ENCODE results near the gene CCDC192. TPM values are rescaled to one million over a fixed set of nuclear protein-coding genes. Genes with fewer than 3 reads are reported as not detected.
"Not testable (repeated sequence)": the region's sequence is repeated elsewhere in the genome, so short reads cannot be mapped to it uniquely, and the experiment has no call there.

Gene CCDC192, protein sequence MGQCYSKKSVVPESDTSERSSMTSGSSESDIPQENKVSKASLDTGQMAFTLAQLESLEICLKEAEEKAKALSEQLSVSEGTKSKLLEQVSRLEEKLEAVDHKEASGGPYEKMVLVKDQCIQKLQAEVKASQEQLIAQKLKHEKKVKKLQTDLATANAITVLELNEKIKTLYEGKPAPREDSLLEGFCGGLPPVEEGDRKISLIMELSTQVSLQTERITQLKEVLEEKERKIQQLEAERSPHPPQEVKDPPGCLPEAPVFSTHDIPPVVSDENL
- total RNA-seq (2014; rRNA removed; shearing (Covaris generic)), result not detected in 2 replicates

DNA sequence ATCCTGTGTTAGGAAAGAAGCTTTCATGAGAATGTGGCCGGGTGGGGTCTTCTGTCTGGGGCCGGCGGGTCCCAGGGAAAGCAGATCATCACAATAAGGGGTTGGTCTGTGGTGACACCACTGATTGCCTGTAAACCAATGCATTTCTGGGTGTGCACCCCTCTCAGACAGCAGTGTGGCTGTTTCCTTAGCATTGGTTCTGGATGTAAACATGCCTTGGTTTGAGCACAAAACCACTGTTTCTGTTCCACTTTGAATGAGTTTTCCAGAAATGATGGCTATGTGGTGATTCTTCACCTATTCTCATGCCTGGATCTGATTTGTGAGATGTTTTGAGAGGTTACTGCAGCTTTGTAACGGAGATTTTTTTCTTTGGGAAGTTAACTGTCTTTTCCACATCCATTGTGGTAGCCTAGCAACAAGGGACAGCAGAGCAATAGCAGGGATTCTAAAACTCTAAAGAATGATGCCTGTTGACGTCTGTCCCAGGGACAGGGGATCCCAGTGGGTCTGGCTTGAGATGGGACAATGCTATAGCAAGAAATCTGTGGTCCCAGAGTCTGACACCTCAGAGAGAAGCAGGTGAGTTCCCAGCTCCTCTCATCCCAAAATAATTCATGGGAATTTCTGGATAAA, at the start of gene CCDC192:
CCDC192 (plus strand) TSS at position 466 of the 636 bp plus-strand sequence; CDS start at position 521, 55 bp downstream.
- no peak for DNase-seq (ENCODE audit: low spot score)
- in situ Hi-C loops (cut with HindIII; ENCODE audit: low sequenced_read_pairs), result no loop called here

DNA sequence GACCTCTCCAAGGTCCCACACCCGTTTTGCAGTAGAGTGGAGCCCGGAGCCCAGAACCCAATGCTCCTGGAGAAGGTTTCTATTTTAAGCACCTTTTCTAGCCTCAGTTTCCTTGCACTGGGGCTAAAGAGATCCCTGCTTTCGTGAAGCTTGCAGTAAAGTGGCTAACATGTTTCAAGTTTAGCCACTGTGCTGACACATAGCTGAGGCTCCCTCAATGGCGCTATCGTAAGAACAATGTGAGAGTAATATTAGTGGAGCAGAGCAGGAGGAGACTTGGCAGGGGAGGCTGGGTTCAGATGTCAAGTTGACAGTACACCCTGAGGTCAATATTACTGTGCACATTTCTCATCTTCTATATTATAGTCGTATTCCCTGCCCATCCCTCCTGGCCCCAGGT, 46.4 kb upstream of the CCDC192 start:
- in situ Hi-C loops (cut with HindIII; ENCODE audit: low sequenced_read_pairs), result no loop called here
- DNase-seq (ENCODE audit: low spot score), result no peak

DNA sequence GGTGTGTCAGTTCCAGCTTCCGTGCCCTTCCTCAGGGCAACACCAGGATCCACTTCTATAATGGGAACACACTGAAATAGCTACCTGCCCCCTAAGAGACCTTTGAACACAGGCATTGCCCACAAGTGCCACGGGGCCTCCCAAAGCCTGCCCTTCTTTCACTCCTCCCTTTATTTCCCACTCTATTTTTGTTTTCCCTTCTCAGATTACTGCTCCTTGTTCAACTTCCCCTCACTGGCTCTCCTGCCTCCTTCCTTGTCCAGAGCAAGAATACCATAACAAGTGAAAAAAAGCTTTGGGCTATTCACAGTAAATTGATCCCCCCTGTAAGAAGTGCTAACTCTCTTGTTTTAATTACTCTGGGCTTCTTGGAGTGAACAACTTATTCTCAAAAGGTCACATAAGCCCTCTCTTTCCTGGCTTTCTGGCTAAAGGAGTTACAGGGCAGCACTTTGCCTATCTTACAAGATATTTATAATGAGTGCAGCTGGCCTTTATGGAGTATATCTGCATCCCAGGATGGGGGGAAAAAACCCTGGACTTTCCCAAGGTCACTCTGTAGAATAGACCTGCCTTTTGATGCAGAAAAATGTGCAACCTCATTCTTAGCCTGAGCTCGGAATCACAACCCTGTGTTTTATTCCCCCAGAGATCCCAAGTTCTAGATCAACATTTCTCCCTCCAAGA, 43.0 kb upstream of the CCDC192 start:
- no peak for DNase-seq (ENCODE audit: low spot score)
- in situ Hi-C loops (cut with HindIII; ENCODE audit: low sequenced_read_pairs), result no loop called here

DNA sequence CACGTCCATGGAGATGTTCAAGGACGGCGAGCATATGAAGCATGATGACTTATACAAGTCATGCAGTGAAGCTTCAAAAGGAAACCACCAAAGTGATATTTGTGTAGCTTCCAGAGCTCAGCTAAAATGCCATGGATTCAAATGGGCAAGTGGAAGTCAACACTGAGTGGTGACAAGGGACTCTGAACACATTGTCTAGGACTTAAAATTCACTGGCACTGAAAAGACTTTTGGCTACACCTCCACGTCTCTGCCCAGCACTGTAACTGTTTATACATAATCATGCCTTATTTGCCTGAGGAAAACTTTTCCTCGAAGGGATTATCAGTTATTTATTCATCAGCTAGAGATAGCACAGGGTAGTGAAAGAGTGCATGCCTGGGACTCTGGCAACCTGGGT, 39.1 kb upstream of the CCDC192 start:
- in situ Hi-C loops (cut with HindIII; ENCODE audit: low sequenced_read_pairs), result no loop called here
- no peak for DNase-seq (ENCODE audit: low spot score)

DNA sequence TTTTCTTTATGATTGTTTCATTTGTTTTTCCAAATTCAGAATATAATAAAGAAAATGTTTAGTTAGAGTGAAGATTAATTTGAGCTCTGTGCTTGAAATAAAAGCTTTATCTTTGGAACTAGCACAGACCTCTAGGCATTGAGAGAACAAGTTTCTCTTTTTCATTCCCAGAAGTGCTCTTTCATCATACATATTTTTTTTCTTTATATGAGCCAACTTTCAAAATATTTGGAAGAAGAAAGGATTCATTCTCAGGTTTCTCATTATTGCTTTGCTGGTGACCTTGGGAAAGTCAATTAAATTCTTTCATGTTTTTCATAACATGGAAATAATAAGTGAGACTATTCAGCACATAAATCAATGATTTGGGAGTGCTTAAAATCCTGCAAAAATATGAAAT, 37.5 kb upstream of the CCDC192 start:
- no peak for DNase-seq (ENCODE audit: low spot score)
- in situ Hi-C loops (cut with HindIII; ENCODE audit: low sequenced_read_pairs), result no loop called here

DNA sequence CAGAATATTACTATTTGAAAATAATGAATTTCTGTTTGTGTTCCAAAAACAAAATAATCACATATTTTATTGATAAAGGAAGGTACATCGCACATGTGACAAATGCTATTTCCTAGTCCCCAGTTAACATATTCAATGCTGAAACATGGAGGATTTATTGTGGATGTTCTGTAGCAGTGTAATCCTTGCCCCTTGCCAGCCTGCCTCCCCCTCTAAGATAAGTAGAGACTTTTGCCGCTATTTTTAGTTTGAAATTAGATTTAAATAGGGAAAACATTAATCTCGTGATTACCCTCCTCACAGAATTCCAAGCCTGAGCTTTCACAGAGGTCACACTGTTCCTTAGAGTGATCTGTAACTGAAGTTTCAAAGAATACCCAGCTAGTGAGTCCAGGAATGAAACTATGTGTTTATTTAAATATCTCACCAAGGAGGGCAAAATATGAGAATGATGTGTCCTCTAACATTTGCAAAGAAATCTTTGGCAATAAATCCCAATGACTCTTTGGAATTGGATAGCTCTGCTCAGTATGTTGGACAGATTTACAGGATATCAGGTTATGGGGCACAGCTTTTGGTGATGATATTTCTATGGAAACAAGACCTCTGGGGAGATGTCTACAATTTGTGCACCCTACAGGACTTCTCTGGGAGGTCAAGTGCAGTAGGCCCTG, 37.0 kb upstream of the CCDC192 start:
- no peak for DNase-seq (ENCODE audit: low spot score)
- in situ Hi-C loops (cut with HindIII; ENCODE audit: low sequenced_read_pairs), result no loop called here

DNA sequence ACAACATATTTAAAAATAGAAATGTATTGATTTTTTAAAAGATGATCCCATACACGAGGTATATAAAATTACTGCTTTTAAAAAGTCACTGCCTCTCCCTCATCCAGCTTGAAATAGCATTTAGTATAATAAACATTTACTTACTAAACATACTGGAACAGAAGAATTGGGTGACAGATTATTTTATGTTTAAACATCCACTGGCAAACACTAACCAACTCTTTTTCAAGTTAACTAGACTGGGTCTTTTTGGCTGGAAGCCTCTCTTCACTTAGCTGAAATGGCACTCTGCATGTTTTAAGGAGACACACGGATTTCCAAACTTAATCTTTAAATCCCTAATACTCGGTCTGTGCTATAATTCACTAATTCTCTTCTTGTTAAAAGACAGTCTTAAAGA, 35.3 kb upstream of the CCDC192 start:
- in situ Hi-C loops (cut with HindIII; ENCODE audit: low sequenced_read_pairs), result no loop called here
- DNase-seq (ENCODE audit: low spot score), result no peak

DNA sequence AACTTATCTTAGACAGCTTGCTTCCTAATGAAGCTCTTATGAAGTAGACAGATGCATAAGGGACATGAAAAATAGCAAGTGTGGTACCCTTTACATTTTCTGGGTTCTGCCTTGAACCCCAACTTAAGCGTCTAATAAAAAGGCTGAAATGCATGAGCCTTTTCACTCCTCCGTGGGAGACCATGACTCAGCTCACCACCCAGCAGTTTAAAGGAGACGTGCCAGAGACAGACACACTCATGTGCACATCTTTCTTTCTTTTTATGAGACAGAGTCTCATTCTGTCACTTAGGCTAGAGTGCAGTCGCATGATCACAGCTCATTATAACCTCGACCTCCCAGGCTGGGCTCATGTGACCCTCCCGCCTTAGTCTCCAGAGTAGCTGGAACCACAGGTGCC, 32.0 kb upstream of the CCDC192 start:
- no peak for DNase-seq (ENCODE audit: low spot score)
- in situ Hi-C loops (cut with HindIII; ENCODE audit: low sequenced_read_pairs), result no loop called here

DNA sequence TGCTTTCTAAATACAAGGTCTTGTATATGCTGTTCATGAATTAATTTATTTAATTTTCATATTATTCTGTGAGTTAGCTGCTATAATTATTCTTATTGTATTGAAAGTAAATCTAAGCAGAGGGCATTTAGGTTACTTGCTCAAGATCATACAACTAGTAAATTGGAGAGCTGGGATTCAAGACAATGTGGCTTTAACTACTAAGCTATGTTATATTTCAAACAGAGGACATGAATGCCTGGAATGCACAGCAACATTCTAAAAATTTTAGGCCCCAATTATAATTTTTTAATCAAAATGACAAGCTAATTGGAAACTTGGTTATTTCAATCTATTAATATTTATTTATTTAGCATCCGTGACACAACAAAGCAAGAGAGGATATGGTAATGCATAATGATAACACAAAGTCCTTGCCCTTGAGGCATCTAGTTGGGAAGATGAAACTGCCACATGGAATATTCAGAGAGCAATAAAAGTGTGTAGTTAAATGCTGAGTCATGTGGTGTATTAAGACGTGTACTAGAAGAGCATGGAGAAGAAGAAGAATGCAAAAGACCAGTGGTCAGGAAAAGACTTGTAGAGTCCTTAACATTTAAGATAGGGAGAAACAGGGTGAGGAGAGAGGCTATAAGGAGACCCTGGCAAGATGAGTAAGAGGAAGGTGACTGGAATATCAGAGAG, 29.9 kb upstream of the CCDC192 start:
- DNase-seq (ENCODE audit: low spot score), result no peak
- in situ Hi-C loops (cut with HindIII; ENCODE audit: low sequenced_read_pairs), result no loop called here

DNA sequence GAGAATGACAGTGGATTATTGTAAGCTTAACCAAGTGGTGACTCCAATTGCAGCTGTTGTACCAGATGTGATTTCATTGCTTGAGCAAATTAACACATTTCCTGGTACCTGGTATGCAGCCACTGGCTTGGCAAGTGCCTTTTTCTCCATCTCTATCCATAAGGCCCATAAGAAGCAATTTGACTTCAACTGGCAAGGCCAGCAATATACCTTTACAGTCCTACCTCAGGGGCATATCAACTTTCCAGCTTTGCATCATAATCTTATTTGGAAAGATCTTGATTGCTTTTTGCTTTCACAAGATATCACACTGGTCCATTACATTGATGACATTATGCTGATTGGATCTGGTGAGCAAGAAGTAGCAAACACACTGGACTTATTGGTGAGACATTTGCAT, 26.2 kb upstream of the CCDC192 start:
- in situ Hi-C loops (cut with HindIII; ENCODE audit: low sequenced_read_pairs); DNase-seq (ENCODE audit: low spot score): not testable (repeated sequence)

DNA sequence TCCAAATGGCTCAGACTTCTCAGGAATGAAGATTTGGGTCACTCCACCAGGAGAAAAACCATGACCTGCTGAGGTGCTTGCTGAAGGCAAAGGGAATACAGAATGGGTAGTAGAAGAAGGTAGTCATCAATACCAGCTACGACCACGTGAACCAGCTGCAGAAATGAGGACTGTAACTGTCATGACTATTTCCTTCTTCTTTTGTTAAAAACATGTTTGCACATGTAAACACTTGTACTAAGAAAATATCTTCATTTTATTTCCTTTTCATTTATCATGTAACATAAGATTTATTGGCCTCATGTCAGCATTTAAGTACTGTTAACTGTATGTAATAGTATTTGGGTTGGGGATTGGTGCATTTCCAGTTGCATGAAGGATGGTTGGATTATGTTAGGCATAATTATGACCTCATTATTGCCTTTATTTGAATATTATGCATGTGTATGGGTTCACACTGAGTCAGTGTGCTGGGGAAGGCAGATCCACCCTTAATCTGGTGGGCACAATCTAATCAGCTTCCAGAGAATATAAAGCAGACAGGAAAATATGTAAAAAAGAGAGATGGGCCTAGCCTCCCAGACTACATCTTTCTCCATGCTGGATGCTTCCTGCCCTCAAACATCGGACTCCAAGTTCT, 23.4 kb upstream of the CCDC192 start:
- in situ Hi-C loops (cut with HindIII; ENCODE audit: low sequenced_read_pairs); DNase-seq (ENCODE audit: low spot score): not testable (repeated sequence)

DNA sequence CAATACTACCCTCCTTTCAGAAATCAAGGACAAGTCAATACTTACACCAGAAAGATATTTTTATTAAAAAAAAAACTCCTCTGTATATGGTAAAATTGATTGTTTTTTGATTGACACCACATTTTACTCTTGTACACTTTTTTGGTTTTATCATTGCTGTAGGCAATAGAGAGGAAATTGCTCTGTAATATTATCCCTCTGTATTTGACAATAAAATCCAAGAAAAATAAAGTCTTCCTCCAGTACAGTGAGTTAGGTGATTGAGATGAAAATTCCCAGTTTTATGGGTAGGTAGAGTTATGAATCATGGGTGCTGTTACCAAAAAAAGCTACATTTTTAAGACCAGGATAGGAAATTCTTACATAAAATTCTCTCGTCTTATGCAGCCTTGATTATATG, 22.6 kb upstream of the CCDC192 start:
- in situ Hi-C loops (cut with HindIII; ENCODE audit: low sequenced_read_pairs), result no loop called here

DNA sequence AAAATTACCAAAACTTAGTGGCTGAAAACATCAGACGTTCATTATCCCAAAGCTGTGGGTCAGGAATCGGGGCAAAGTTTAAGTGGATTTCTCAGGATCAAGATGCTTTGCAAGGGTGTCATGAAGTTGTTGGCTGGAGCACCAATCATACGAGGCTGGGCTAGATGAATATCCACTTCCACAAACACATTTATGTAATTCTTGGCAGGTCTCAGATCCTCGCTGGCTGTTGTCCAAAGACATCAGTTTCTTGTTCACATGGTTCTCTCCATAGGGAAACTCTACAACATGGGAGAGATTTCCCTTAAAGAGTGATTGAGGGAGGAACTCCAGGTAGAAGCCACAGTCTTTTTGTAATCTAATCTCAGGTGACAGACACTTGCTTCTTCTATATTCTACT, 20.2 kb upstream of the CCDC192 start:
- no peak for DNase-seq (ENCODE audit: low spot score)
- in situ Hi-C loops (cut with HindIII; ENCODE audit: low sequenced_read_pairs), result no loop called here

More for the DNA sequence above, 22.6 kb upstream of the CCDC192 start:
- DNase-seq (ENCODE audit: low spot score), result no peak

DNA sequence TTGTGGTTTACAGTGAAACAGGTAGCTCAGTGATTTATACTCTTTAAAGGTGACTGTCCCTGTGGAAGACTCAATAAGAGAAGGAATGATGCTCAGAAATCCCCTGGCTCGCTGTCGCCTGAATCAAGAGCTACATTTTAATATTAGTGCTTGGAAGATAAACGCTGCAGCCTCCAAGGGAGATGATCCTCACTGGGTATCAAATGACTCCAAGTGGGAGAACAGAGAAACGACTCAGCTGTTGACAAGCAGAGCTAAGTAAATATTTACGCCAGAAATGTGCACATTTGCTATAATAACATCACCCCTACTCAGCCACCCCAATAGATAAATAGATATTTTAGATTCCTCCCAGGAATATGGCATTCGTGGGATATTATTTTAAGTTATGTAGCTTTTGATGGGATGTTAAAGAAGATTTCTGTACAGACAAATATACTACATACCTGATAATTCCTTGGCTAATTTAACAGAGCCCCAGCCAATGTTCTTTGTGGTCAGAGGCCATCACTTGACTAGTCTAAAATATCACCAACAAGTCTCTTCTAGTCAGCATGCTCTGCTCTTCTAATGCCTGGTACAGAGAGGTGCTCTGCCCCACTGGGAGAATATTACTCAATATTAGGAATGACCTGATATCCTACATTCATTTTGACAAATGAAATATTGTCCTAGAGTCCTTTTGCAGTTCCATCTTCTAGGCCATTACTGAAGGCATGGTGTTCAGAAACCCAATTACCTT, 18.3 kb upstream of the CCDC192 start:
- in situ Hi-C loops (cut with HindIII; ENCODE audit: low sequenced_read_pairs), result no loop called here
- no peak for DNase-seq (ENCODE audit: low spot score)

DNA sequence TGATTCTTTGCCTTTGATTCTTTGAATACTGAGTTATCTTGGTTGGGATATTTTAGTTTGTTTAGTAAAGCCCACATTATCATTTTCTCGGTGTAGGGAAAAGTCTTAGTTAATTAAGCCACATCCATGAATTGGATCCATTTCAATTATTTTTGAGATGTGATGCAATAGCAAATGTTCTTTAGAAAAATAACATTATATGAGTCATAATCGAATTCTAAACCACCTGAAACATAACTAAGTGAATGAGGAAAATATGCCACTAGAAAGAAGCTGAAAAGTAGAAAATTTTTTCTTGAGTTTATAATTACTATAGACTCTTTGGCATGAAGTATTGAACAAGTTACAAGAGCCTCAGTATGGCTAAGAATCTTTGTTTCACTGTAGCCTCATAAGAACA, 17.5 kb upstream of the CCDC192 start:
- in situ Hi-C loops (cut with HindIII; ENCODE audit: low sequenced_read_pairs), result no loop called here
- DNase-seq (ENCODE audit: low spot score), result no peak

DNA sequence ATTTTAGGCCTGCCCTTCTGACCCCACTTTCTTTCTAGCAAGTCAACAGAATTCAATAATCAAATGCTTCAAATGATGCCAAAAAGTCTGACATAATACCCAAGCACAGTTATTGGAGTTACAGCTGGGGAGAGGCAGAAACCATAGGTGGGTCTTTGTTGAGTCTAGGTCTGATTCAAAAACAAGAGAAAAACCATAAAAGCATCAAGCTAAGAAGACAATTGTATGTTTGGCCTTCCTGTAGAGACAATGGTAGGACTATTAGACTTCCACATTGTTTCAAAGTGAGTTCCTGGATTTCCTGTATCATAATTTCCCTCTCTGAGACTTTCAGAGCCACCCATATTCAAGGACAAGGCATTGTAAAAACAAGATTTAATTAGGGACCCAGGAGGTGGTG, 16.8 kb upstream of the CCDC192 start:
- no peak for DNase-seq (ENCODE audit: low spot score)
- in situ Hi-C loops (cut with HindIII; ENCODE audit: low sequenced_read_pairs), result no loop called here

DNA sequence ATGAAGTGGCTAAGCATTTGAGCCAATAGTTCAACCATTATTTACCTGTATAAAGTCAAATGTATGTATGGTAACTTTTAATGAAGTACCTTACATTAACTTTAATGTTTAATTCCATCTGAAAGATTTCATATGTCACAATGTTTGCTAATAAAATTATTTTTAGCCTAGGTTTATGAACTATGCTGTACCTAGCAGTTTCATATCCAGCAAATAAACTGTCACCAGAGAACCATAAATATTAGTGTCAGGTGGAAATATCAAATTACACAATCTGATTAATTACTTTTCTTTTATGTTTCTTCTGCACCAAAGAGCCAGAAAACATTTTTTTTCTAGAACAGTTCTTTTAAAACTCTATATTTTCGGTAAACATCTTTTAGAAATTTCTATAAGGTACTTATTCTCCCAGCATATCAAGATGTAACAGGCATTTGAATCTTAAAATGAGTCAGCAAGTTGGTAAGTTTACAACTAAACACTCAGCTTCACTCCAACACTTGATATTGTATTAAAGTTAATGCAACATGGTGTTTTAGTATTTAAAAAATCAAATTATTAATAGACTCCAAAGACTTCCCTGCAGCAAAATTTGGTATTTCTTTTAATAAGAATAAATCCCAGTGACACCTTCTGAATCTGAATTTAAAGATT, 8.5 kb upstream of the CCDC192 start:
- in situ Hi-C loops (cut with HindIII; ENCODE audit: low sequenced_read_pairs), result no loop called here
- no peak for DNase-seq (ENCODE audit: low spot score)

DNA sequence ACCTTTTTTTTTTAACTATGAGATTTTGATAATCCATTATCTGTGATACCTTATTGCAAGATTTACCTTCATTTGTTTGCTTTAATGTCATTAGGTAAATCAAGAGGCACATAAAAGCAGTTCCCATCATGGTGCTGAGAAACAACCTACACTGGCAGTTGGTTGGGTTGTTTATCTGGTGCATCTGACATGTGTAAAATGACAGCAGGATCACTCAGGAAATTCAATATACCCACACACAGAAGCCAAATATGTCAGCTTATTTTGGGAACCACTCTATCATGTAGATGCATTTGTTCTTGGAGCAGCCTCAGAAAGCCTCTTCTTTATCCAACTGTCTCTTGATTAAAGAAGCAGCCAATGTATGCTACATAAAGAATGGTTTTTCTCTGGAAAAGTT, 7.8 kb upstream of the CCDC192 start:
- in situ Hi-C loops (cut with HindIII; ENCODE audit: low sequenced_read_pairs), result no loop called here
- peak; percentile 27 for DNase-seq (ENCODE audit: low spot score)

Measured in G401 (cell line).